GM12801 (cell line): Measurements from ENCODE around the gene KCNQ1.

Source experiments
- CTCF ChIP-seq: IDR thresholded peaks from one replicate; pipeline ENCODE4 v1.5.1; 2011; ENCODE audit warnings: control low read depth; ENCODE audit not compliant: insufficient read length; ENCODE audit errors: extremely low read depth

Gene KCNQ1

DNA sequence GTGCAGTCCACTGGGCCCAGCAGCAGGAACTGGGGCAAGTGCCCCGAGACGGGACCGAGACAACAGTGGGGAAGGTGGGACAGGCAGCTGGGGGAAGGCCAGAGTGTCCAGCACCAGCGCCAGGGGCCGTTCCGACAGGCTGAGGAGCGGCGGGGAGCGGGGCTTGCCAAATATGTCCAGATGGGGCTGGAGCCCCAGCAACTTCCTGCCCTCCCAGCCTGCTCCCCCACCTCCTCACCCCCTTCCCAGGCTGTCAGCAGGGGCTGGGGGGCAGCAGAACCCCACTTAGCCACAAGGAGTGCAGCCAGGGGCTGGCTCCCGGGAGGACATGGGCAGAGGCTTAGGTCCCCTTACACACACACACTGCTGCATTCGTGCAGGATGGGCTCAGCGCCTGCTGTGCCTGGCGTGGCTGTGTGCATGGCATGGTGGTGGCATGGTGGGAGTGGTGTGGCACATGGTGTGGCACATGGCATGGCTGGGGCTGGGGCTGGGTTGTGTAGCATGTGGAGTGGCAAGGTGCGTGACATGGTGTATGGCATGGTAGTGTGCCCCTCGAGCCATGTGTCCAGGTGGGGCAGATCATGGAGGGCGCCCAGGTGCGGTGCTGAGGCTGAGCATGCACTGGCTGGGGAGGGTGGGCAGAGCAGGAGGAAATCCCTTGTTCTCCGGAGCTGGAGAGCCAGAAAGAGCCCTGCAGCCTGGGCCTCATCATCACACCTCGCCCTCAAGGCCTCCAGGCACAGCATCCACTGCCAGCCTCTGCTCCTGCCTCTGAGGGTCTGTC, 389.1 kb downstream of the KCNQ1 start:
- TF ChIP-seq CTCF = no peak

DNA sequence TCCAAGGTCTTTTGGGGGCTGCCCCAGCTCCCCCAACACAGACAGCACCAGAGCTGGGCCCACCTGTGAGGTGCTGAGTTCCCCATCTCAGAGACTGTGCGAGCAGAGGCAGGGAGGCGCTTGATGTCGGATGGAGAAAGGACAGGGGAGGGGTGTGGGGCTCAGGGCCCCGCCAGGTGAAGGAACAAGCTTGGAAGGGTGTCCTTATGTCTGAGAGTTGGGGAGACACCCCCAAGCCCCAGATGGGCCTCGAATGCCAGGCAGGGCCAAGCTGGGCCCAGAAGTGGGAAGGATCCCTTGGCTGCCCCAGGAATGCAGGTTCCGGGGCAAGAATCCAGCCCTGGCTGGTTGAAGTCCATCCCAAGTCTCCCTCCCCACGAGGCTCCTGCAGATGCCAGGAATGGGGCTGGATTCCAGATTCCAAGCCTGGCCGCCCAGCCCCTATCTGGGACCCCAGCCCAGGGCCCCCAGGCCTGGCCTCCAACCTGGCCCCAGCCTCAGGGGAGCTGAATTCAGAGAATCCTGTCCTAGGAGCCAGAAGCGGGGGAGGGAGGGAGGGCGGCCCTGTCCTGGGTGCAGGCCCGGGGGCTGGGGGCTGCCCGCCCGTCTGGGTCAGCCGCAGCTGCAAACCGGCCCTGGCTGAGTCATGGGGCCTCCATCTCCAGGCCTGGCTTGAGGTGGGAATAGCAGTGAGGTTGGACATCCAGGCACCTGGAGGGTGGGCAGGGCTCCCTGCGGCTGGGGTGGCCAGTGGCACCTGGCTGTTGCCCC, 389.9 kb downstream of the KCNQ1 start:
- no peak for TF ChIP-seq CTCF

DNA sequence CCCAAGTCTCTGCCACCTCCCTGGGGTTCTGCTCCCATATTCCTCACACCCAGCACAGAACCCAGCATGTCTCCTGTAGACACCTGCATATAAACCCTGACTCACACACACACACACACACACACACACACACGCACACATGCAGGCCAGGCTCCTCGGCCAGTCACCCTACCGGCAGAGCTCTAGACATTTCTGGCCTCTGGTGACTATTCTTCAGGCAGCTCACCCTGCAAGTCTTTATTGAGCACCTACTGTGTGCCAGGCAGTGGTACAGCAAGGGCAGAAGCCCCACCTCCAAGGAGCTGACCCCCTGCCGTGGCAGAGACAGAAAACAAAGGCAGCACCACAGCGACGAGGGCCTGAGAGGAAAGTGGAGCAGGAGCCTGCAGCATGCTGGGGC, 390.5 kb downstream of the KCNQ1 start:
- TF ChIP-seq CTCF = no peak

GRCh38 chr11:2835751-2836150, 390.9 kb downstream of the KCNQ1 start:
- TF ChIP-seq CTCF = no peak

DNA sequence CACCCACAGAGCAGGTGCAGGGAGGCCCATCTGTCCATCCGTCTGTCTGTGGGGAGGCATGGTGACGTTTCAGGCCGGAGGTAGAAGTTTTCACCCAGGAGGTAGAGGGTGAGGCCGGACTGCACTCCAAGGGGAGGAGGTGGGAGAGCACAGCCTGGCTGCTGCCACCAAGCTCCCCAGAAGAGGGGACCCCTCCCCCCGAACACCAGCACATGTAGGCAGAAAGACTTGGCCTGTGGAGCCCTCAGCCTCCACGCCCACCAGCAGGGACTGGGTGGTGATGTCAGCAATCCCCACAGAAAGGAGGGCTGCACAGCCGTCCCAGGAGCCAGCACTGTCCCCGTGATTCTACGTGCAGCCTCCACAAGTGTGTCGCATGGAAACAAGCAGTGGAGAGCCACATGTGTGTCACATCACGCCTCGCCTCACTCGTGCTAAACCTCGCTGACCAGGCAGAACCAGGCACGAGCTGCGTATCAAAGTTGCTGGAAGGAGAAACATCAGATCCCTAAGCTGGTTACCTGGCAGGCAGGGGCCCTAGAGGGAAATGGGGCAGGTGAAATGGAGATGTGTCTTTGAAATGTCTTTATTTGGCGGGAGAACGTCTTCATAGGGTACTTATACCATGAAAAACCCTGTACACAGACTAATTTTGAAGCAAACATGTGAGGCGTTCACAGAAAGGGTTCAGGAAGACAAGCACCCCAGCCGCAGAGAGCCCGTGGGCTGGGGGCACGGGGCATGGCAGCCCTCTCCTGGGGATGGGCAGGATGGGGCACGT, 391.7 kb downstream of the KCNQ1 start:
- no peak for TF ChIP-seq CTCF

DNA sequence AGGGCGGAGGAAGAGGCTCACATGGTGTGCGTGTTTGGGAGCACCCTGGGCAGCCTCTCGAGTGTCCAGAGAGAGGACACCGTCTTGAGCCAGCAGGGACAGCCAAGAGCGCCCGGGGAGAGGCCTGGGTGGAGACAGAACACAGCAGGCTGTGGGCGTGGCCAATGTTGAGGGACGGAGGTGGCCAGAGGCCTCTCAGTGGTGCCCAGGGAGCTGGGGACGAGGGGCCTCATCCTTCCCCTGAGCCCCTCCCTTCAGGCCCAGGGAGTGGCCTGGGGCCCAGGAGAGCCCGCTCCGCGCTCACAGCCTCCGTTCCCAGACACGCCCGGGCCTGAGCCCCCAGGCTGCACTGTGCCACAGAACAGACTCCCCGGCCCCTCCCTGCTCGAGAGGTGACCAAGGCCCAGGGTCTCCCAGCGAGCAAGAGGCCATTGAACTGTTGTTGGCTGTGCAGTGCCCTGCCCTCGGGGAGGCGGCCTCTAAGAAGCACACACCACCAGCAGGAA, 392.3 kb downstream of the KCNQ1 start:
- TF ChIP-seq CTCF = no peak

DNA sequence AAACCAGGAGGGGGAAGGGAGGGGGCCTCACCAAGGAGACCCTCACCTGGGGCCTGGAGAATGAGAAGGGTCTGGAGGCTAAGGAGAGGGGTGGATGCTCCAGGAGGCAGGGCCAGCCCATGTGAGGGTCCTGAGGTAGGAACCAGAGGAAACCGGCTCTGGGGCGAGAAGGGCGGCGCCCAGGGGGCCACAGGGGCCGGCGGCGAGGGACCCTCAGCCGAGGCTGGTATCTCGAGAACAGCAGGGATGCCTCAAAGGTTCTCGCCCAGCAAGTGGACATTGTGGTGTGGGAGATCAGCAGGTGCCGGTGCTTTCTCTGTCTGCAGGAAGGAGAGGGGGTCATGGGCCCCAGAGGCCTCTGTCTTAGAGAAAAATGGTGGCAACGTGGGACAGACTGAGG, 392.8 kb downstream of the KCNQ1 start:
- no peak for TF ChIP-seq CTCF
